Spleen (tissue), 7 donors: ENCODE results near the gene RAB11A.

Experiments used
- POLR2A ChIP-seq, 3 donors: fragments of 450-650 bp; IDR thresholded peaks; one replicate each; pipeline ENCODE4 v1.5.1; 2017; ENCODE audit warnings: antibody characterized with exemption in 3 of 3, mild to moderate bottlenecking in 1 of 3
- POLR2AphosphoS5 ChIP-seq, 3 donors: sonication (generic); formaldehyde crosslinking; IDR thresholded peaks; one replicate each; pipeline ENCODE4 v1.5.1; 2017; ENCODE audit warnings: antibody characterized with exemption in 3 of 3
- TF ChIP-seq, protein P1 (sequence below), 11 experiments: fragments of 200-600 bp in 7 of 11; fragments of 450-650 bp in 4 of 11; sonication (generic) in 4 of 11; IDR thresholded peaks in 8 of 11; conservative IDR thresholded peaks in 3 of 11; 1 replicate in 7 of 11; 2 replicates in 4 of 11; pipeline versions ENCODE4 v1.4.0 to v1.8.0; 2016 to 2021; ENCODE audit warnings: antibody characterized with exemption in 11 of 11, inconsistent platforms in 4 of 11, mild to moderate bottlenecking in 1 of 11
- donor health status: DM: no; HTN: no; CAD: no; lungs with moderate emphysema.
- donor health status: DM: no; HTN: no; CAD: no.
- donor health status: DM: no; HTN: no; CAD: no.

GRCh38 chr15:65929573-65929972 is 60.3 kb downstream of the RAB11A start:
- TF ChIP-seq, protein P1, sequence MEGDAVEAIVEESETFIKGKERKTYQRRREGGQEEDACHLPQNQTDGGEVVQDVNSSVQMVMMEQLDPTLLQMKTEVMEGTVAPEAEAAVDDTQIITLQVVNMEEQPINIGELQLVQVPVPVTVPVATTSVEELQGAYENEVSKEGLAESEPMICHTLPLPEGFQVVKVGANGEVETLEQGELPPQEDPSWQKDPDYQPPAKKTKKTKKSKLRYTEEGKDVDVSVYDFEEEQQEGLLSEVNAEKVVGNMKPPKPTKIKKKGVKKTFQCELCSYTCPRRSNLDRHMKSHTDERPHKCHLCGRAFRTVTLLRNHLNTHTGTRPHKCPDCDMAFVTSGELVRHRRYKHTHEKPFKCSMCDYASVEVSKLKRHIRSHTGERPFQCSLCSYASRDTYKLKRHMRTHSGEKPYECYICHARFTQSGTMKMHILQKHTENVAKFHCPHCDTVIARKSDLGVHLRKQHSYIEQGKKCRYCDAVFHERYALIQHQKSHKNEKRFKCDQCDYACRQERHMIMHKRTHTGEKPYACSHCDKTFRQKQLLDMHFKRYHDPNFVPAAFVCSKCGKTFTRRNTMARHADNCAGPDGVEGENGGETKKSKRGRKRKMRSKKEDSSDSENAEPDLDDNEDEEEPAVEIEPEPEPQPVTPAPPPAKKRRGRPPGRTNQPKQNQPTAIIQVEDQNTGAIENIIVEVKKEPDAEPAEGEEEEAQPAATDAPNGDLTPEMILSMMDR (IDR thresholded peaks at IDR 0.05 in 8 of 11, conservative IDR thresholded peaks at IDR 0.05 in 3 of 11) = no peak
- TF ChIP-seq POLR2AphosphoS5 (IDR thresholded peaks at IDR 0.05) (peak in 1 of 3 donors; percentile 10), POLR2A (IDR thresholded peaks at IDR 0.05) (no peak)
